ENCODE measurements around the gene PGAM4. TPM values are rescaled to one million over a fixed set of nuclear protein-coding genes. Genes with fewer than 3 reads are reported as not detected.

Gene PGAM4
- total RNA-seq, 1 experiment from 2014 or later, result 0.46 TPM

DNA sequence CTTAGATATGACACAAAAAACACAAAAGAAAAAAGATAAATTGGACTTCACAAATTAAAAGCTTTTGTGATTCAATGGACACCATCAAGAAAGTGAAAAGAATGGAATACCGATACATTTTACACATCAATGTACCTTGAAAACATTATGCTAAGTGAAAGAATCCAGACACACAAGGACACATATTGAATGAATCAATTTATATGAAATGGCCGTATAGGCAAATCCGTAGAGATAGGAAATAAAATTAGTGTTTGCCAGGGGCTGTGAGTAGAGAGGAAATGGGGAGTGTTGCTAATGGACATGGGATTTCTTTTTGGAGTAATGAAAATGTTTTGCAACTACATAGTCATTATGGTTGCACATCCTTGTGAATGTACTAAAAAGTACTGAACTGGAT lies 3.1 kb downstream of the PGAM4 start:
- no peak for DNase-seq (ENCODE audit: low spot score)
- Mint-ChIP-seq H3K27ac (no peak overlapping the region), H3K27me3 (ENCODE audit: low read depth) (no peaks in the 10 kb centered on the region), H3K9me3 (no peaks in the 10 kb centered on the region), H3K4me1 (no peaks in the 10 kb centered on the region), H3K36me3 (no peaks in the 10 kb centered on the region), H3K4me3 (no peak overlapping the region)
- TF ChIP-seq, protein P1, sequence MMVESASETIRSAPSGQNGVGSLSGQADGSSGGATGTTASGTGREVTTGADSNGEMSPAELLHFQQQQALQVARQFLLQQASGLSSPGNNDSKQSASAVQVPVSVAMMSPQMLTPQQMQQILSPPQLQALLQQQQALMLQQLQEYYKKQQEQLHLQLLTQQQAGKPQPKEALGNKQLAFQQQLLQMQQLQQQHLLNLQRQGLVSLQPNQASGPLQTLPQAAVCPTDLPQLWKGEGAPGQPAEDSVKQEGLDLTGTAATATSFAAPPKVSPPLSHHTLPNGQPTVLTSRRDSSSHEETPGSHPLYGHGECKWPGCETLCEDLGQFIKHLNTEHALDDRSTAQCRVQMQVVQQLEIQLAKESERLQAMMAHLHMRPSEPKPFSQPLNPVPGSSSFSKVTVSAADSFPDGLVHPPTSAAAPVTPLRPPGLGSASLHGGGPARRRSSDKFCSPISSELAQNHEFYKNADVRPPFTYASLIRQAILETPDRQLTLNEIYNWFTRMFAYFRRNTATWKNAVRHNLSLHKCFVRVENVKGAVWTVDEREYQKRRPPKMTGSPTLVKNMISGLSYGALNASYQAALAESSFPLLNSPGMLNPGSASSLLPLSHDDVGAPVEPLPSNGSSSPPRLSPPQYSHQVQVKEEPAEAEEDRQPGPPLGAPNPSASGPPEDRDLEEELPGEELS (CRISPR knock-in tag; IDR thresholded peaks at IDR 0.05), result no peak
- TF ChIP-seq KAT7 (CRISPR knock-in tag; IDR thresholded peaks at IDR 0.05; ENCODE audit: borderline replicate concordance) (no peak), EMX1 (CRISPR knock-in tag; IDR thresholded peaks at IDR 0.05) (no peak), ELF4 (CRISPR knock-in tag; IDR thresholded peaks at IDR 0.05; ENCODE audit: low read depth) (no peak), ZNF263 (CRISPR knock-in tag; IDR thresholded peaks at IDR 0.05; ENCODE audit: low read depth) (no peak), IRF2 (CRISPR knock-in tag; IDR thresholded peaks at IDR 0.05; ENCODE audit: borderline replicate concordance, low read depth) (no peak), ZNF317 (CRISPR knock-in tag; IDR thresholded peaks at IDR 0.05; ENCODE audit: borderline replicate concordance, low read depth) (no peak), SP1 (CRISPR knock-in tag; conservative IDR thresholded peaks at IDR 0.05) (no peak), OVOL2 (CRISPR knock-in tag; IDR thresholded peaks at IDR 0.05; ENCODE audit: borderline replicate concordance) (no peak), PRRX2 (CRISPR knock-in tag; IDR thresholded peaks at IDR 0.05) (no peak), HMGA2 (CRISPR knock-in tag; IDR thresholded peaks at IDR 0.05) (no peak)
- TF ChIP-seq, protein P2, sequence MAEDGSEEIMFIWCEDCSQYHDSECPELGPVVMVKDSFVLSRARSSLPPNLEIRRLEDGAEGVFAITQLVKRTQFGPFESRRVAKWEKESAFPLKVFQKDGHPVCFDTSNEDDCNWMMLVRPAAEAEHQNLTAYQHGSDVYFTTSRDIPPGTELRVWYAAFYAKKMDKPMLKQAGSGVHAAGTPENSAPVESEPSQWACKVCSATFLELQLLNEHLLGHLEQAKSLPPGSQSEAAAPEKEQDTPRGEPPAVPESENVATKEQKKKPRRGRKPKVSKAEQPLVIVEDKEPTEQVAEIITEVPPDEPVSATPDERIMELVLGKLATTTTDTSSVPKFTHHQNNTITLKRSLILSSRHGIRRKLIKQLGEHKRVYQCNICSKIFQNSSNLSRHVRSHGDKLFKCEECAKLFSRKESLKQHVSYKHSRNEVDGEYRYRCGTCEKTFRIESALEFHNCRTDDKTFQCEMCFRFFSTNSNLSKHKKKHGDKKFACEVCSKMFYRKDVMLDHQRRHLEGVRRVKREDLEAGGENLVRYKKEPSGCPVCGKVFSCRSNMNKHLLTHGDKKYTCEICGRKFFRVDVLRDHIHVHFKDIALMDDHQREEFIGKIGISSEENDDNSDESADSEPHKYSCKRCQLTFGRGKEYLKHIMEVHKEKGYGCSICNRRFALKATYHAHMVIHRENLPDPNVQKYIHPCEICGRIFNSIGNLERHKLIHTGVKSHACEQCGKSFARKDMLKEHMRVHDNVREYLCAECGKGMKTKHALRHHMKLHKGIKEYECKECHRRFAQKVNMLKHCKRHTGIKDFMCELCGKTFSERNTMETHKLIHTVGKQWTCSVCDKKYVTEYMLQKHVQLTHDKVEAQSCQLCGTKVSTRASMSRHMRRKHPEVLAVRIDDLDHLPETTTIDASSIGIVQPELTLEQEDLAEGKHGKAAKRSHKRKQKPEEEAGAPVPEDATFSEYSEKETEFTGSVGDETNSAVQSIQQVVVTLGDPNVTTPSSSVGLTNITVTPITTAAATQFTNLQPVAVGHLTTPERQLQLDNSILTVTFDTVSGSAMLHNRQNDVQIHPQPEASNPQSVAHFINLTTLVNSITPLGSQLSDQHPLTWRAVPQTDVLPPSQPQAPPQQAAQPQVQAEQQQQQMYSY (CRISPR knock-in tag; IDR thresholded peaks at IDR 0.05), result no peak
- TF ChIP-seq, protein P3, sequence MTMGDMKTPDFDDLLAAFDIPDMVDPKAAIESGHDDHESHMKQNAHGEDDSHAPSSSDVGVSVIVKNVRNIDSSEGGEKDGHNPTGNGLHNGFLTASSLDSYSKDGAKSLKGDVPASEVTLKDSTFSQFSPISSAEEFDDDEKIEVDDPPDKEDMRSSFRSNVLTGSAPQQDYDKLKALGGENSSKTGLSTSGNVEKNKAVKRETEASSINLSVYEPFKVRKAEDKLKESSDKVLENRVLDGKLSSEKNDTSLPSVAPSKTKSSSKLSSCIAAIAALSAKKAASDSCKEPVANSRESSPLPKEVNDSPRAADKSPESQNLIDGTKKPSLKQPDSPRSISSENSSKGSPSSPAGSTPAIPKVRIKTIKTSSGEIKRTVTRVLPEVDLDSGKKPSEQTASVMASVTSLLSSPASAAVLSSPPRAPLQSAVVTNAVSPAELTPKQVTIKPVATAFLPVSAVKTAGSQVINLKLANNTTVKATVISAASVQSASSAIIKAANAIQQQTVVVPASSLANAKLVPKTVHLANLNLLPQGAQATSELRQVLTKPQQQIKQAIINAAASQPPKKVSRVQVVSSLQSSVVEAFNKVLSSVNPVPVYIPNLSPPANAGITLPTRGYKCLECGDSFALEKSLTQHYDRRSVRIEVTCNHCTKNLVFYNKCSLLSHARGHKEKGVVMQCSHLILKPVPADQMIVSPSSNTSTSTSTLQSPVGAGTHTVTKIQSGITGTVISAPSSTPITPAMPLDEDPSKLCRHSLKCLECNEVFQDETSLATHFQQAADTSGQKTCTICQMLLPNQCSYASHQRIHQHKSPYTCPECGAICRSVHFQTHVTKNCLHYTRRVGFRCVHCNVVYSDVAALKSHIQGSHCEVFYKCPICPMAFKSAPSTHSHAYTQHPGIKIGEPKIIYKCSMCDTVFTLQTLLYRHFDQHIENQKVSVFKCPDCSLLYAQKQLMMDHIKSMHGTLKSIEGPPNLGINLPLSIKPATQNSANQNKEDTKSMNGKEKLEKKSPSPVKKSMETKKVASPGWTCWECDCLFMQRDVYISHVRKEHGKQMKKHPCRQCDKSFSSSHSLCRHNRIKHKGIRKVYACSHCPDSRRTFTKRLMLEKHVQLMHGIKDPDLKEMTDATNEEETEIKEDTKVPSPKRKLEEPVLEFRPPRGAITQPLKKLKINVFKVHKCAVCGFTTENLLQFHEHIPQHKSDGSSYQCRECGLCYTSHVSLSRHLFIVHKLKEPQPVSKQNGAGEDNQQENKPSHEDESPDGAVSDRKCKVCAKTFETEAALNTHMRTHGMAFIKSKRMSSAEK (CRISPR knock-in tag; IDR thresholded peaks at IDR 0.05; ENCODE audit: borderline replicate concordance), result no peak
- POLR2A ChIA-PET, result no interaction called here
- CTCF ChIA-PET, result no interaction called here
- no peak for ATAC-seq

DNA sequence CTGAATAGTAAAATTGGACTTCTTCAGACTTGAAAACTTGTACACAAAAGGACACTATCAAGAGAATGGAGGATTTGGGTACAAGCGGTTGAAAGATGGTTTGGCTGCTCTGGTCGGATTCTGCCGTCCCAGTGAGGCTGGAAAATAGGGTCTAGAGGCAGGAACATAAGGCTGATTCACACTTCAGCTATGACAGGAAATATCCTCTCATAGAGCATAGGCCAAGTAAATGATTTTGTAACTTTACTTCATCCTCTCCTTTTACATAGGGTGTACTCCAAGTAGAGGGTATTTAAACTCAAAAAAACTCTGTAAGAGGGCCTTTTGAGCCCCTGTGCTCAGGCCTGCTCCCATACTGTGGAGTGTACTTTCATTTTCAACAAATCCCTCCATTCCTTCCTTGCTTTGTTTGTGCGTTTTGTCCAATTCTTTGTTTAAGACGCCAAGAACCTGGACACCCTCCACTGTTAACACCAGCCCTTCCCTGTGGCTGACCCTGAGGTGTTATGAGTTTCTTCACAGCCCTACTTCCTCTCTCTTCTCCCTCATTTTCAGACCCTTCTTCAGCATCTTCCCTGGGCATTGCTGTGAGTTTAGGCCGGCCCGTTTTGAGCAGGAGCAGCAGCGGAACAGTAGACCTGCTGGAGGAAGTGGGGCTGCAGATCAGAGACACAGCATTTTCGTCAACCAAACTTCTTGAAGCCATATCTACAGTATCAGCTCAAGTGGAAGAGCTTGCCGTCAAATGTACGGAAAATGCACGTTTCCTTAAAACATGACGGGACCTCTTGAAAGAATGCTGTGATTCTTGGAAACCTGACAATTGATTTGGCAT lies 7.2 kb downstream of the PGAM4 start:
- TF ChIP-seq TCF7 (CRISPR knock-in tag; IDR thresholded peaks at IDR 0.05; ENCODE audit: low read depth), result no peak
- TF ChIP-seq, protein P4, sequence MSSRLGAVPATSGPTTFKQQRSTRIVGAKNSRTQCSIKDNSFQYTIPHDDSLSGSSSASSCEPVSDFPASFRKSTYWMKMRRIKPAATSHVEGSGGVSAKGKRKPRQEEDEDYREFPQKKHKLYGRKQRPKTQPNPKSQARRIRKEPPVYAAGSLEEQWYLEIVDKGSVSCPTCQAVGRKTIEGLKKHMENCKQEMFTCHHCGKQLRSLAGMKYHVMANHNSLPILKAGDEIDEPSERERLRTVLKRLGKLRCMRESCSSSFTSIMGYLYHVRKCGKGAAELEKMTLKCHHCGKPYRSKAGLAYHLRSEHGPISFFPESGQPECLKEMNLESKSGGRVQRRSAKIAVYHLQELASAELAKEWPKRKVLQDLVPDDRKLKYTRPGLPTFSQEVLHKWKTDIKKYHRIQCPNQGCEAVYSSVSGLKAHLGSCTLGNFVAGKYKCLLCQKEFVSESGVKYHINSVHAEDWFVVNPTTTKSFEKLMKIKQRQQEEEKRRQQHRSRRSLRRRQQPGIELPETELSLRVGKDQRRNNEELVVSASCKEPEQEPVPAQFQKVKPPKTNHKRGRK (CRISPR knock-in tag; IDR thresholded peaks at IDR 0.05; ENCODE audit: borderline replicate concordance), result no peak
- TF ChIP-seq NFYB (CRISPR knock-in tag; conservative IDR thresholded peaks at IDR 0.05; ENCODE audit: low read depth), result no peak
- DNase-seq (ENCODE audit: low spot score), result no peak
- H3K27me3 Mint-ChIP-seq (ENCODE audit: low read depth), result no peaks in the 10 kb centered on the region
- ChIA-PET POLR2A (no interaction called here), CTCF (no interaction called here)
- H3K36me3 Mint-ChIP-seq, result no peaks in the 10 kb centered on the region
- H3K9me3 Mint-ChIP-seq, result no peaks in the 10 kb centered on the region
- H3K4me3 Mint-ChIP-seq, result no peak overlapping the region
- H3K27ac Mint-ChIP-seq, result no peak overlapping the region
- ATAC-seq, result no peak
- no peaks in the 10 kb centered on the region for H3K4me1 Mint-ChIP-seq
